ENCODE data around the gene NOP9.
A peak's percentile ranks its signal among the peaks of the same experiment; 100 is the strongest.
"Not testable (repeated sequence)": the region's sequence is repeated elsewhere in the genome, so short reads cannot be mapped to it uniquely, and the experiment has no call there.

The NOP9 gene

DNA sequence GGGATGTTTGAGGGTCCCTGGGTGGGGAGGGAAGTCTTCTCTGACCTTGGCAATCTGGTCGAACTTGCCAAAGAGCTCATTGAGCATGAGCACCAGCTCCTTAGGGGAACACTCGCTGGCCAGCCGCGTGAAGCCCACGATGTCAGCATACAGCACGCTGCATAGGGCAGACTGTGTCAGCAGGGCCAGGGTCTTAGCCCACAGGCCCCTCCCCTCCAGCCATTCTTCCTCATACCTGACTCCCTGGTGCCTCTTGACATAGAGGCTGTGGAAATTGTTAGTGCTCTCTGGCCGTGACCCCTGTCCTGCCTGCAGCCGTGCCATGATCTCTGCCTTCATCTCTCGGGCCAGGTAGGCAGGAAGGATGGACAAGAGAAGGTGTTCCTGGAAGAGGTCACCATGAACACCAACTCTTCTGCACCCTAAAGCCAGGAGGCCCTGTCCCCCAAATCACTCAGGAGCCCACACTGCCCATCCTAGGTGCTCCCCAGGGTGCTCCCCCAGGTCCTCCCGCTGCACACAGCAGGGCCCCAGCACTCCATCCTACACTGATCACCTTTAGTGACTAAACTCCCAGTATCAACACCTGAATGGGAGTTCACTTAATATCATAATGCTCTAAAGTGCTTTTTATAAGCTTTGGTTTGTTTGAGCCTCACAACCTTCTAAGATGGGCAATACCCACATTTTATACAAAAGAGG, 31.5 kb downstream of the NOP9 start:
- no peak for DNase-seq

DNA sequence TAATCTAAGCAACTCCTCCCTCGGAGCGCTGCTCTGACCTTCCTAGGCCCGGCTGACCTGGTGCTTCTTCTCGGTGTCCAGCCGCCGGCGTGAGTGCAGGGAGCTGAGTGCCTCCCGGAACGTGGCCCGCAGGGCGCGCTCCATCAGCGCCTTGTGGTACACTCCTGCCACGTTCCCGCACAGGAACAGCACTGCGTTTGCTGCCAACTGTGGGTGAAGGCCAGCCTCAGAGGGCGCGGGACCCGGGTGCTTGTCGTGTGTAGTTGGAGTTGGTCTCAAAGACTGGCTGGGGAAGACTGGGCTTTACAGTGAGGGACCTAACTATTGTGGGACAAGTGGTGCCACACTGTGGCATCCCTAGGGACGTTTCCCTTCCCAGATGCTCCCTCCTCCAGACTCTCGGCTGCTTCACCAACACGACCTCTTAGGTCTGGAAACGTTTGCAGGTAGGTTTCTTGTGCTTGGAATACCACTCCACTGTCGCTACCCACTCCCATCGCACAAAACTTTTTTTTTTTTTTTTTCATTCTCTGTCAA, 32.1 kb downstream of the NOP9 start:
- DNase-seq, result no peak

DNA sequence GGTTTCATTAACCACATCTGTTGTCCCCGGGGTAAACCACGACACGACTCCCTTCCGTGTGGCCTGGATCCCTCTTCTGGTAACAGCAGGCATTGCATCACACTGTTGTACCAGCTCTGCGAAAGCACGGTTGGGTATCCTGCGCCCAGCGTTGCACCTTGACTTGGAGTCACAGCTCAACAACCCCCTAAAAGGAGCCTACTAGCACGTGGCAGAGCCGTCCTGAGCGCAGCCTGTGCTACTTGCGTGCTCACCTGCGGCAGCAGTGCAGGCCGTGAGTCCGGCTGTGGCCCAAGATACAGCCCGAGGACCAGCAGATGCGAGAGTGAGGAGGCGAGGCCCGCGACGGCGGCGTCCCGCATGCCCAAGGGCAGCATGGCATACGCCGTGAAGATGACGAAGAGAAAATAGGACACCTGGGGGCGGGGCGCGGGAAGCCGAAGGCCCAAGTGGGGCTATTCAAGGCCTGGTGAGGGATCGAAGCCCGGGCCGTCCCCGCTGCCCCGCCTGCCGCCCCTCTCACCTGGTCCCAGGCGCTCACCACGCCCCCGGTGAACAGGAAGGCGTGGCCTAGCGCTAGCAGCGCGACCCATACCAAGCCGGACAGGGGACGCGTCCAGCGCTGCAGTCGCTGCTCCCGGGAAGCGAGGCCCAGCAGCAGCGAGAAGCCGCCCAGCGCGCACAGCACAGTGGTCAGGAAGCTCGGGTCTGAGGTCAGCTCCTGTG, 32.8 kb downstream of the NOP9 start:
- peak; percentile 65 for DNase-seq

DNA sequence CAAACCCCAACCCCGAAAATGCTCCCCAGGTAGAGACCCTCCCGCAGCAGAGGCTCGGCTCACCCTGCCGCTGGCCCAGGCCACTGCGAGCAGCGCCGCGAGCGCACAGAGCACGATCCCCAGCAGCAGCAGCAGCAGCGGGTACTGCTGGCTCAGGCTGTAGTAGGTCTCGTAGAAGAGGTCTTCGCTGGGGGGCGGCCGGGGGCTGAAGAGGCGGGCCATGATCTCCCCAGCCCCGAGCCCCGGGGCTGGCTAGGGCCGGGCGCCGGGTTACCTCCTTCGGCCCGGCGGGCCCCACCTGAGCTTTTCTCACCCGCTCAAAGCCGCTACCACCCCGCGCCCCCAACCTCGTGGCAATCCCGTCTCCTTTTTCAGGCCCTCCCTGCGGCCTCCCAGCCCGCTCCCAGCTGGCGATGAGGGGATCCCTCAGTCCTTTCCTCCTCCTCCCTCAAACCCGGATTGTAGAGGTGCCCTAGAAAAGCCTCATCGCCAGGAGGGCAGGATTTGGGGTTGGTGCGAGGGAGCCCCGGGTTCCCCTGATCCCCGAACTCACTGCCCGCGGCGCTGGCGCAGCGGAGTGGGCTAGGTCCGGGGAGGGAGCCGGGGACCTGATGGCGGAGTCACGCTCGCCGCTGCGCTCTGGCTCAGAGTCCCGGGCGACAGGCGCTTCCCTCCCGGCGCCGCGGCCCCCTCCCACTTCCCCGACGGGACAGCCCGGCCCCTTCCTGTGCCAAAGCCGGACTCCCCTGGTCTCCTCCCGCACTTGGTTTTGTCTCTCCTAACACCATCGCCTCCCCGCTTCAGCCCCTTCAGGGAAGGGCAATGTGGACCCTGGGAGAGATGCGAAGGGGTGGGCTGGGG, 35.0 kb downstream of the NOP9 start, which contains the start of gene ADCY4:
TSS of gene ADCY4 (minus strand) at position 641 of the 861 bp plus-strand sequence. CDS start at position 222, 419 bp downstream.
- DNase-seq, result no peak

DNA sequence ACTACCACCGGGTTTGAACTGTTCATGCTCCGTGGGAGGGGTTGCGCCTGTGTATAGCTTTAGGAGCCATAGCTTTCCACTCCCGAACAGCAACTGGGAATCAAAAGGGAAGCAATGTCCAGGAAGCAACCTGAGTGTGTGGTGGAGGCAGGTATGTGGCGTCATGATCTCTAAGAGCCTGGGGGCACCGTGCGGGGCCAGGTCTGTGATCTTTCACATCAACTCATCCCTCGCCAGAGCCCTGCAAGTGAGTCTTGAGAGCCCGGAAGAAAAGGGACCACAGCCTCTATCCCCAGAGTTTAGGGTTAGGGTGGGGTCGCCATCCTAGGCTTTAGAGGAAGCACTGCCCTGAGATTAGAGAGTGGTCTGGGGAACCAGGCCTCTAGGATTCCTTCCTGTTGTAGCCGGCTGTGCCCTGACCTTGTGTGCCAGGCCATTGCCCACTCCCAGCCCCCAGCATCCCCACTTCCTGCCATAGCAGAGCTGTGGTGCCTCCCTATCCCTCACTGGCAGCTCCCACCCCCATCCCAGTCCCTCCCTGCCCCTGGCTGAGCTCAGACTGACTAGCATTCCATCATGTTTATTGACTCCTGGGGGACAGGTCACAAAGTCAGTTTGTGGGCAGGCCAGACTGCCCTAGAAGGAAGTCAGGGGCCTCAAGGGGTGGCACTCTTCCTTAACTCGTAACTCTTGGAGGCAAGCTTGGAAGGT, 36.0 kb downstream of the NOP9 start:
- no peak for DNase-seq

DNA sequence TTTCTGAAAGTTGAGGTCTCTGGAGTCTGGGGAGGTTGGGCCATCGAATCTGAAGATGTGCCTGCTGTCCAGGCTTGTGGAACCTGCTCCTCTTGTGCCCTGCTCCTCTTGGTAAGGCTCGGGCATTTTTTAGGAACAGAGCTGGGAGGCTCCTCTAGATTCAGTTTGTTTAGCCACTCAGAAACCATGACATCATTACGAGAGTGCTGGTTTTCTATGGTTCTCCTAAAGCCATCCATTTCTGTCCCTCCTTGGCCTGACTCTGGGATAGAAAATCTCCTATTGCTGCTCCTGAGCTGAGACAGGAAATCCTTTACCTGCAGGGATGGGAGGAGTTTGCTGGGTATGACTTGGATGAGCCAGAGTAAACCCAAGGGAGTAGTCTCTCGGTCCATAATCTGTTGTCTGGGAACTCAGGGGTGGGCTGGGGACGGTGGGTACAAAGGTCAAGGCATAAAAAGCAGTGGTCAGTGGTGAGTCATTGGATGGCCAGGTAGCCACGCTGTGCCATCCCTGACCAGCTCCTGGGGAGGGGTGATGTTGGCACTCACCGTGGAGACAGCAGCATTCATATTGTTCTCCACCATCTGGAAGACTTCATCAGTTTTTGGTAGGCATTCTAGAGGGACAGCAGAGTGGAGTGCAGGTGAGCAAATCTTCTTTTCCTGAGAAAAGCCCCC, 37.6 kb downstream of the NOP9 start:
- no peak for DNase-seq

DNA sequence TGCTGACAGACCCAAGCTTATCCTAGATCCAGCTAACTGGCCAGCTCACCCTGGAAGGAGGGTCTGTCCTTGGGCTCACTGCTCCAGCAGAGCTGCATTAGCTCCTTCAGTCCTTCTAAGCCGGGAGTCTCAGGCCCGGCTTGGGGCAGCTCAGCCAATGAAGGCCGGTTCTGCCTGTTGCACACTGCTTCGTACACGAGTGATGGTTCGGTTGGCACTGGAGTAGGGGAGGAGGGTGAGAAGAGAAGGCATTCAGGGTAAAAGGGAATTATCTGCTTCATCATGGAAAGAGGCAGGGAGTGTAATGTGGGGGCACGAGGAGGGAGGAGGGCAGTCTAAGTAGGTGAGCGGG, 38.1 kb downstream of the NOP9 start:
- DNase-seq, result no peak

DNA sequence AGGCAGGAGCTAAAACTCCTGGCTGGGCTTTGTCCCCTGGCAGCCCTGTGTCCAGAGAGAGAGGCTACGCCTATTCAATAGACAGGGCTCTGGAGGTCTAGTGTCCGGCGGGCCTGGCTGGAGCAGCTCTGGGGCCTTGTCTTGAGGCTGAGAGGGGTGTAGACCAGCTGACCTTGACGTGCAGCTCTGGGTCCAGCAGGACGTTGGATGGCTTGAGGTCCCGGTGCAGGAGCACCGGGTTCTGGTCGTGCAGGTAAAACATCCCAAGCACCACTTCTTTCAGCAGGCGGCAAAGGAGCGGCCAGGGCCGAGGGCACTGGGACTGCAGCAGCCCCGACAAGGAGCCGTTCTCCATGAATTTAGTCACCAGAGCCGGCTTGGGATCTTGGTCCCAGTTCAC, 39.2 kb downstream of the NOP9 start:
- DNase-seq, result no peak

DNA sequence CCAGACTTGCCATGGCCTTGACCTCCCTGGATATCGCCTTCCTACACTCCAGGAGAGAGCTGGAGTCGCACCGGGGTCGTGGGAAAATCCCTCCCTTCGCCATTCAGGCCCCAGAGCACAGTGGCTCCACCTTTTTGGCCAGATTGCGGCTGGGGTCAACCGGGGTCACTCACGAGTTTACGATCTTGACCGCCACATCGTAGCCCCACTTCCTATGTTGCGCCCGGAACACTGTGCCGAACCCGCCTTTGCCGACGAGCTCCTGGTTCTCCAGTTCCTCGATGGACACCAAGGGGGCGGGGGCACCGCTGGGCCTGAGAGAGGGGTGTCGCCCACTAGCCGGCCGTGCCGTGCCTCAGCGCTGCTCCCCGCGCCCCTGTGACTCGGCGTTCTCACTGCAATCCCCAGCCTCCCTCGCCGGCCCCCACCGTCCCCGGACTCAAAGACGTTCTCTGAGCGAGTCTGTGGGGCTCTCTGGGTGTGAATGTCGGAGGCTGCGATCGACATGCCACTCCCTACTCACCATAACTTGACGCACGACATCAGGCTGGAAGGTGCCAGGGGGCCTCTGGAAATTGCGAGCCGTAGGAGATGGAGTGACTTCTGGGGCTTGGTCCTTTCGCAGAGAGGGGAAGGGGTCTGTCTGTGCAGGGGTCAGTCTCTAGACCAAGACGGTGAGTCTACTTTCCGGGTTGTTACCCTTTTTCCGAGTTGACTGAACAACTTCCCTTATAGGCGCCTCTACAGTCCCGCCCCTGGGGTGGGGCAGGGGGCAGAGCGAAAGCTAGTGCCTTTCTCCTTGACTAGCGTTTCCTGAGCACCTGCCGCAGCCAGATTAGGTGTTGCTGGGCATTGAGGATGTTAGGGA, 39.9 kb downstream of the NOP9 start, which contains the start of gene RIPK3:
TSS of gene RIPK3 (minus strand) at position 708 of the 868 bp plus-strand sequence. CDS start at position 543, 165 bp downstream.
- DNase-seq, result no peak

DNA sequence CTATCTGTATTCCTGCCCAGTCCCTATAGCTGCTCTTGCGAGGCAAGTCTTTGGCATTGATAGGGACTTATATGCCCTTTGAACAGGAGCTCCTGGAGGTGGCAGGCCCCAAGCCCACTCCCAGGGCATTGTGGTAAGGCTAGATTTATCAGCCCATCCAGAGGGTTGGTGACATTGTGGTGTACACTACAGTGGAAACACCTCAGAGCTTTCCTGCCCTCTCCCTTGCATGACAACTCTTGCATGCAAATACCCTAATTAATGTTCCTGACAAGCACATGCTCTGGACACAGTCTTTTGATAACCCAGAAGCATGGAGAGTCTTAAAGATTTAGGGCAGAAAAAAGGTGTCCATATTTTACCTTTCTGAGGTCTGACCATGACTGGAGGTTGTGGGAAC, 41.0 kb downstream of the NOP9 start:
- DNase-seq, result no peak

DNA sequence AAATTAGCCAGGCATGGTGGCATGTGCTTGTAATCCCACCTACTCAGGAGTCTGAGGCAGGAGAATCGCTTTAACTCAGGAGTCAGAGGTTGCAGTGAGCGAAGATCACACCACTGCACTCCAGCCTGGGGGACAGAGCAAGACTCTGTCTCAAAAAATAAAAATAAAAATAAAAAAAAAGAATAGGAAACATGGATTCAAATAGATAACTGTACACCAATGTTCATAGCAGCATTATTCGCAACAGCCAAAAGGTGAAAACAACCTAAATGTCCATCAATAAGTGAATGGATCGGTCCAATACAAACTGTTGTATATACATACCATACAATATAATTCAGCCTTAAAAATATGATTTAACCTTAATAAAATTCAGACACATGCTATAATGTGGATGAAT, 43.2 kb downstream of the NOP9 start:
- no peak for DNase-seq

DNA sequence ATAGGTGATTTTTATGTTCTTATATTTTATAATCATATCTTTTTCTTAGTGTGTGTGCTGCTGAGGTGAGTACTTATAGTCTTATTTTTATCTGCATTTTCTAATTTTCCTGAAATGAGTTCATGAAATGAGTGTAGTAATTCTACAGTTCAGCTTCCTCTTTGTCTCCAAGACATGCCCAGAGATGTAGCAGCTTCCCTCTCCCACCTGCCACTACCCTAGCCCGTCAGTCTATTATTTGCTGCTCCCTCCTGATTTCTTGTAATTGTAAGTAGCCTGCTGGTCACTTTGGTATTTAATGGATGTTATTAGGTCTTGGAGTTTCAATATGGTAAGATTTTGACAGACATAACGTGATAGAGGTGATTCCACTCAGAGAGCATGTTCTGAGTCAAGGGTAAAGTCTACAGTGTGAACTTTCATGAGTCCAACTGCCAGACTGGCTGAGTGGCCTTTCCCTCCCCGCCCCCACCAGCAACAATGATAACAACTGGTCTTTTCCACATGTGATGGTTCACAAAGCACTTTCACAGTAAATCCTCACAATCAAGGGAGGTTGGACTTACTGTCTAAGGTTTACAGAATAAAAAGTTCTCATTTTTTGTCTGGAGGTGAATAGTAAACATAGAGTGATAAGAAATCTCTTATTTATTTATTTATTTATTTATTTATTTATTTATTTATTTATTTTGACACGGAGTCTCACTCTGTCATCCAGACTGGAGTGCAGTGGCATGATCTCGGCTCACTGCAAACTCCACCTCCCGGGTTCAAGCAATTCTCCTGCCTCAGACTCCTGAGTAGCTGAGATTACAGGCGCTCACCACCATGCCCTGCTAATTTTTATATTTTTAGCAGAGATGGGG, 44.4 kb downstream of the NOP9 start:
- DNase-seq, result no peak

DNA sequence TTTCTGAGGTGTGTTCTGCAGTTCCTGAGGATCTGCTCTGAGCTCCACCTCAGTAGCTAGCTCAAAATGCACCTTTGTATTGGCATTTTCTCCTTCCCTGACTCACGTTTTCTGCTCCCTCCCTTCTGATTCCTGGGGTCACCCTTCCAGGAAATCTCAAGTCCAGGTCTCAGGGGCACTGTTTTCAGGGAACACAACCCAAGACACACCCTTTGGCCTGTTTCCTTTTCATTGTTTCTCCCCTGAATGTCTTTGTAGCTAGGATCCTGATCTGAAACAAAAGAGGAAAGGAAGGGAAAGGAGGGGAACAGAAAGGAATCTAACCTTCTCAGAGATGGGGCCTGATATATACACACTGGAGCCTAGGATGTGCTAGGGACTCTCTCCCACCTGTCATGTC, 47.5 kb downstream of the NOP9 start:
- no peak for DNase-seq

DNA sequence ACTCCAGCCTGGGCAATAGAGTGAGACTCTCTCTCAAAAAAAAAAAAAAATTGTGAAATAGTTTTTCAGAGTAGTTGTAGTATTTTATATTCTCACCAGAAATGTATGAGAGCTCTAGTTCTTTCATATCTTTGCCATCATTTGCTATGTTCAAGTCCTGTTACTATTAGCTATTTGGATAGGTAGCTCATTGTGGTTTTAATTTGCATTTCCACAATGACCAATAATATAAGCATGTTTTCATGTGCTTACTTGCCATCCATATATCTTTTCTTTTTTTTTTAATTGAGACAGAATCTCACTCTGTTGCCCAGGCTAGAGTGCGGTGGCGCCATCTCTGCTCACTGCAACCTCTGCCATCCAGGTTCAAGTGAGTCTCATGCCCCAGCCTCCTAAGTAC, 48.5 kb downstream of the NOP9 start:
- DNase-seq, result no peak

DNA sequence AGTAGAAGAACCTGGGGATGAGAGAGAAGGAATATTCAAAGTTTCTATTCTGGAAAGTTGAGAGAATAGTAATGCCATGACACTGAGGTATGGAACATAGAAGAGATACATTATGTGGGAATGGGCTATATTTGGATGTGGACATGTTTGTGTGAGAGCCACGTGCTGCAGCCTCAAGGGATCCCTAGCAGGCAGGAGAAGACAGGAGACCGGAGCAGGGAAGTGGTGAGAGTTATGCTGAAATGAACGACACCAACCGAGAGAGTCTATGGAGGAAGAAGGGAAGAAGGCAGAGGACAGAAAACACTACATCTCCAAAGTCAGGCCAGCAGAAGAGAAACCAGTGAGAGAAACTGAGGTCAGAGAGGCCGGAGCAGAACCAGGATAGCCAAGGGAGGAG, 50.1 kb downstream of the NOP9 start:
- no peak for DNase-seq

DNA sequence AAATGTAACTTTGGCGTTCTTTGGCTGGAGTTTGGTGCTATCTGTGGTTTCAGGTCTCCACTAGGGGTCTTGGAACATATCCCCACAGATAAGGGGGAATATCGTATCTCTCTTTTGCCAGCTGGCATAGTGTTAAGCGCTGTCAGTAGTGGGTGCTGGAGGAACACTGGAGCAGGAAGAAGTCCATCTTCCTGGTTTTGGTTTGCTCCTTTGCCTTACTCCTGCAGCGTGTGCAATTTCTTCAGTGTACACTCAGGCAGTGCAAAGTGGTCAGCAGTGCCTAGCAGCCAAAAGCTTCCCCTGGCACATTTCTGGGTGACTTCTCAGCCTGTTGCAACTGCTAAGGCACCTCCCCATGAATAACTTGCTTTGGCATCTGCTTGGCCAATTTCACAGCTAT, 51.9 kb downstream of the NOP9 start:
- DNase-seq, result no peak

DNA sequence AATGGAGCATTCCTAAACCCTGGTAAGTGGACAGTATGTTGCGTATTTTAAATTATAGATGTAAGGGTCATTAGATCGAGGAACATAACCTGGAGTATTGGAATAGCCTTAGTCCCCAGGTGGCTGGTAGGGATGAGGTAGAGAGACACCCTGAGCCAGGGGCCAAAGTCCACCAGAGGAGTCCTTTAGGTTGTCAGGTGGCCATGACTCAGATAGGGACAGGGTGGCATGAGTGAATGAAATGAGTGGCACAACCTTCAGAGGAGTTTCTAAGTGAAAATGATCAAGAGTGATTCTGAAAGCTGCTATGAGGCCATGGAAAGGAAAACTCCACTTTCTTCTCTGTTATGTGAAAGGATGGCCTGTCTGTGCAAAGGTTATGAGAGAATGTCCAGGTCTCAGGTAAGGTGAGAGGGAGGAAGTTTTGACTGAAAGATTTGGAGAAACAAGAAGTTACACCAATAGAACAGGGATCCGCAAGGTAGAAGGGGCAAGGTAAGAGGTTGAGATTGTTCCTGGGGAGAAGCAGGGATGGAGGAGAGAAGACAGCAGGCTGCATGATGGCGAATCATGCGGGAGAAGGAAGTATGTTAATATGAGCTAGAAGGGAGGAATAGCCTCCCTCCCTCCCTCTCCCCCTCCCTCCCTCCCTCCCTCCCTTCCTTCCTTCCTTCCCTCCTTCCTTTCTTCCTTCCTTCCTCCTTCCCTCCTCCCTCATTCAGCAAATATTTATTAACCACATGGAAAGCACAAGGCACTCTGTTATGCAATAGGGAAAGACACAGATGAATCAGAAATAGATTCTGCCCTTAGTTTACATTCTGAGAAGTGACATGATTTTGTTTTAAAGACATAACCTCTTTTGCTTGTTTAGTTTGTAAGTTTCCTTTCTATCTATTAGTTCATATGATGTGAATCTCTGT, 54.2 kb downstream of the NOP9 start:
- no peak for DNase-seq

DNA sequence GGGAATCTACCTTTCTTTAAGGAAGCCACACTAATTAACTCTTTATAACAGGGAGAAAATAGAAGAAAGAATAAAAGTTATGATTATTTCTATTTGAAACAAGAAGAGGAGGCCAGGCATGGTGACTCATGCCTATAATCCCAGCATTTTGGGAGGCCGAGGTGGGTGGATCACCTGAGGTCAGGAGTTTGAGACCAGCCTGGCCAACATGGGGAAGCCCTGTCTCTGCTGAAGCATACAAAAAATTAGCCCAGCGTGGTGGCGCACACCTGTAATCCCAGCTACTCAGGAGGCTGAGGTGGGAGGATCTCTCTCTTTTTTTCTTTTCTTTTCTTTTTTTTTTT, 54.8 kb downstream of the NOP9 start:
- DNase-seq, result not testable (repeated sequence)

DNA sequence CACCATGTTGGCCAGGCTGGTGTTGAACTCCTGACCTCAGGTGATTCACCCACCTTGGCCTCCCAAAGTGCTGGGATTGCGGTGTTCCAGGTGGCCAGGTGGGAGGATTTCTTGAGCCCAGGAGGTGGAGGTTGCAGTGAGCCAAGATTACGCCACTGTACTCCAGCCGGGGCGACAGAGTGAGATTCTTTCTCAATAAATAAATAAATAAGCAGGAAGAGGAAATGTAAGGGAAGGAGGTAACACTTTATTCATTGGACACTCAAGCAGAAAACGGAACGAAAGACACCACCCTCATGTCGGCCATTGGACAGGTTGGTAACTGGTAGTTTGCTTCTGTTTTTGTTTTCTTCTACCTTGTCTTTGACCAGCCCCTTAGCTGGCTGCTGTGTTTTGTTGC, 55.4 kb downstream of the NOP9 start:
- no peak for DNase-seq

All from midbrain (tissue), 1 donor.